Stimulated activated CD4-positive, alpha-beta T cell treated with anti-CD3 and anti-CD28 coated beads, Interleukin-15, amount 100 ng/mL, for 24 hours (primary cell): ENCODE measurements around the gene FAM20B.

Experiments used
- DNase-seq: peaks from one replicate; pipeline ENCODE4 v3.0.0-alpha.2; 2020

The FAM20B gene

DNA sequence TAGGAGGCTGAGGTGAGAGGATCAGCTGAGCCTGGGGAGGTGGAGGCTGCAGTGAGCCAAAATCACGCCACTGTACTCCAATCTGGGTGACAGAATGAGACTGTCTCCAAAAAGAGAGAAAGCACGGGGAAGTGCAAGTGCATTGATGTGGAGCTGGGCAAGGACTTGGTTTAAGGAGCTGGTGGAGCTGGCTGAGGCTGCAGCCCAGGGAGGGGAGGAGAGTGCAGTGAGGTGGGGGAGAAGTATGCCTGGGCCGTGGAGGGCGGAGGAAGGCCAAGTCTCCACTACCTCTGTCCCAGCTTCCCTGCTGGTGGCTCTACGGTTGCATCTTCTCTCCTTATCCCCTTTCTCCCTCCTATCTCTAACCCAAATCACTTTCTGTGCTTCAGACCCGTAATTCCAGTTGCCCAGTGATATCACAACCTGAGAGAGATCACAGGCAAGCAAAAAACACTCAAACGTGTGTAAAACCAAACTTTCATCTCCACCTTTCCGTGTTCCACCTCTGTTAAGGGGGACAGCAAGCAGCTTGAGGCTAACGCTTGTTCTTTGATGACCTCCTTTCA lies 67.3 kb downstream of the FAM20B start:
- DNase-seq, result no peak

- DNase-seq, result no peak
Measured at GRCh38 chr1:179094818-179095217, 69.1 kb downstream of the FAM20B start.

- DNase-seq, result no peak
Measured at GRCh38 chr1:179095377-179095776, 69.7 kb downstream of the FAM20B start.

- DNase-seq, result no peak
Measured at GRCh38 chr1:179095924-179096323, 70.2 kb downstream of the FAM20B start.

DNA sequence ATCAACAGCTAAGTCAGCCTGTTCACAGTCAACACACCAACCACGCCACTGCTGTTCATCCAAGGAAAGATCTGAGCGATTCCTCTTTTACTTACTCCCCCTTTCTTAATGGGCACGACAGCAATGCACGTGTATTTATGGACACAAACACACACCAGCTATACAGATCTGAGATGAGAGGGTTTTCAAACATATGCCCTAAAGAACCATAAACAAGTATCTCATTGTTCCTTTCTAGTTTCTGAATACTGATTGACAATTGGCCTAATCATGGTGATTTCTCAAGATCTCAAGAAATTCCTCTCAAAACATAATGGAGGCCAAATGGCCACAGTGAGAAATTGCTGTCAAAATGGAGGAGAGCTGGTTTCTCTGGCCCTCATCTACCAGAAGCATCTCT lies 74.2 kb downstream of the FAM20B start:
- no peak for DNase-seq

DNA sequence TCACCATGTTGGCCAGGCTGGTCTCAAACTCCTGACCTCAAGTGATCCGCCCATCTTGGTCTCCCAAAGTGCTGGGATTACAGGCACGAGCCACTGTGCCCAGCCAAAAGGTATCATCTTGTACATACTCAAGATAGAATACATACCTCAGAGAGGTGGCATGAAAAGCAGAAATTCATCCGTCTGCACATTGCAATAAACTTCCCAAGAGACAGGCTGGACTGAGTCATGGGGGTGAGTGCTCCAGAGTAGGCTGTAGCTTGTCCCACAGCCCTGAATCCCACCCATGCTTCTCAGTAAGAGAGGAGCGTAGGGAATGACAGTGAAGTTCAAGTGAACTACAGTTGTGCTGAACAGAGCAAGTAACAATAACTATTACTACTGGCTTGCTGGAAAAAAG lies 75.9 kb downstream of the FAM20B start:
- no peak for DNase-seq

GRCh38 chr1:179103999-179104398 lies 78.3 kb downstream of the FAM20B start:
- DNase-seq, result no peak

DNA sequence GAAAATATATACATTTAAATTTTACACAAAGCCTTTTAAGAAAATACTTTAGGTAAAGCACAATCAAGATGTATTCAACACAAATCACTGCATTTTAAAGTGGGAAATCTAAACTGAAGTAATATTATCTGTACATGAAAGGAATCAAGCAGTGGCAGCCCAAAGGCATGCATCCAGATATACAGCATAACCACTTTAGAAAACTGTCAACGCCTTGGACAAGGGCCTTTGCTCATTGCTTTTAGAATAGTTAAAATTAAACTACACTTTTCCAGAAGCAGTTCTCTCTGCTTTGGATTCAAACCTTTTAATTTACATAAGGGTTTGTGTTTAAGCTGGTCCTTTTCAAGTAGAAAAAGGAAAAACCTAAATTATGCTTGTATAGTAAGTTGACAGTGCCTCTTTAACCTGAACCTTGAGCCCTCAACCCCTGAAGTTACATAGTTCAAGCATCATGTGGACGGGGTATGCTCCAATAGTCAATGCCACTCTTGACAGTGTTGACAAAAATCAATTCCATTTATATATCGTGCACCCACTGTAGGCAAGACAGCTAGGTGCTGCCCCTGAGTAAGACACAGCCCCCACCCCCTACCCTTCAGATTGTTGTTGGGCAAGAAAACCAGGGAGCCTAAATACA lies 79.0 kb downstream of the FAM20B start:
- no peak for DNase-seq

GRCh38 chr1:179105393-179105792 lies 79.7 kb downstream of the FAM20B start:
- no peak for DNase-seq

GRCh38 chr1:179107706-179108629 lies 82.3 kb downstream of the FAM20B start:
- DNase-seq, result no peak

- no peak for DNase-seq
Measured at GRCh38 chr1:179108644-179109043, 83.0 kb downstream of the FAM20B start.

- DNase-seq, result no peak
Measured at GRCh38 chr1:179115181-179115580, 89.5 kb downstream of the FAM20B start.

- no peak for DNase-seq
Measured at GRCh38 chr1:179119513-179119912, 93.8 kb downstream of the FAM20B start.

- DNase-seq, result no peak
Measured at GRCh38 chr1:179120736-179121135, 95.0 kb downstream of the FAM20B start.

DNA sequence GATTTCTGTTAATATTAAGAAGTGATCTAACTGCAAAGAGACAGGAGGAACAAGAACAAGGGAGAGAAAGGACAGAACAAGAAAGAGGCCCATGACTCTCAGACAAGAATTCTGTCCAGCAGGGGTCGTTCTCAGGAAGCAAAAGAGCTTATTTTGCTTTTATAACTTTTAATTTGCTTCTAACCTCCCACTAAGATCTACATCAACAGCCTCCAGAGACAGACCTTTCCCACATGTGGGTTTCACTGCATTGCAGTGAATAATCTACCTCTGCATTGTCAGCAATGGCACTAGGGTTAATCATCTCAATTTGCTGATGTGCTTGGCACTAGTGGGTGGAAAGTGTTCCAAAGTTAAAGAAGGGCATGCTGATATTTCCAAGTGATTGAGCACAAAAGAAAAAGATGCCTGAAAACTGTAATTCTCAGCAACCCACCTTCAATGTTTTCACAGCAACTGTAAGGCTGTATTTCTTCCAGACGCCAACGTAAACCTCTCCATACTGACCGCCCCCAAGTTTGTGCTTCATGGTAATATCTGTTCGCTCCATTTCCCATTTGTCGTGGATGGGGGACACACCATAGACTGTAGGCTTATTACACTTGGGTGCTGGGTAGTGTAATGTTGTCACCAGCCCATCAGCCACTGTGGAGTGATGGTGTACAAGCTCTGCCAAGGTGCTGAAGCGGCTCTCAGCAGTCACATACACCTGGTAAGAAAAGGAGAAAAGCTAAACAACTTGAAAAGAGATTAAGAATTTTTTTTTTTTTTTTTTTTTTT lies 95.7 kb downstream of the FAM20B start:
- DNase-seq, result peak; percentile 51

DNA sequence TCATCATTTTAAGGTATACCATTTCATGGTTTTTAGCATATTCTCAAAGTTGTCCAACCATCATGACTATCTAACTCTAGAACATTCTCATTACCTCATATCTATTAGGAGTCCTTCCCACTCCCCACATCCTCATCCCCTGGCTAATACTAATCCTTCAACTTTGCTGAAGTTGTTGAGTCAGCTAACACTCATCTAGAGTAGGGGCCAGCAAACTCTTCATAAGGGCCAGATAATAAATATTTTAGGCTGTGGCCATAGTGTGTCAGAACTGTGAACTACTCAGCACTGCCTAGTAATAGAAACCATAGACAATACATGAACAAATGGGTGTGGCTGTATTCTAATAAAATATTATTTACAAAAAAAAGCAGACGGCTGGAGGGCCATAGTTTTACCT lies 99.2 kb downstream of the FAM20B start:
- no peak for DNase-seq
